Activated naive CD4-positive, alpha-beta T cell treated with anti-CD3 and anti-CD28 coated beads, Interleukin-2, amount 50 U/mL, for 24 hours (primary cell): ENCODE data around the gene HGS.
"Not testable (repeated sequence)": the region's sequence is repeated elsewhere in the genome, so short reads cannot be mapped to it uniquely, and the experiment has no call there.

ENCODE experiments used
- H3K27ac Mint-ChIP-seq: one replicate; pipeline ENCODE4 v1.8.0; 2021; ENCODE audit warnings: mild to moderate bottlenecking, mixed read lengths
- H3K27me3 Mint-ChIP-seq: one replicate; pipeline ENCODE4 v1.8.0; 2021; ENCODE audit warnings: mixed read lengths
- H3K36me3 Mint-ChIP-seq: one replicate; pipeline ENCODE4 v1.8.0; 2021; ENCODE audit warnings: mixed read lengths
- H3K4me1 Mint-ChIP-seq: one replicate; pipeline ENCODE4 v1.8.0; 2021; ENCODE audit warnings: mixed read lengths
- H3K4me3 Mint-ChIP-seq: one replicate; pipeline ENCODE4 v1.8.0; 2021; ENCODE audit warnings: mild to moderate bottlenecking, mixed read lengths
- H3K9me3 Mint-ChIP-seq: one replicate; pipeline ENCODE4 v1.8.0; 2021; ENCODE audit warnings: mixed read lengths

HGS gene

GRCh38 chr17:81733507-81734404 is 49.9 kb downstream of the HGS start:
- H3K27ac Mint-ChIP-seq: no peak overlapping the region
- H3K4me3 Mint-ChIP-seq: no peak overlapping the region
- H3K36me3 Mint-ChIP-seq: no peaks in the 10 kb centered on the region
- no peaks in the 10 kb centered on the region for H3K9me3 Mint-ChIP-seq
- H3K27me3 Mint-ChIP-seq: peaks cover 11% of the 10 kb centered on the region
- H3K4me1 Mint-ChIP-seq: peaks cover 11% of the 10 kb centered on the region

DNA sequence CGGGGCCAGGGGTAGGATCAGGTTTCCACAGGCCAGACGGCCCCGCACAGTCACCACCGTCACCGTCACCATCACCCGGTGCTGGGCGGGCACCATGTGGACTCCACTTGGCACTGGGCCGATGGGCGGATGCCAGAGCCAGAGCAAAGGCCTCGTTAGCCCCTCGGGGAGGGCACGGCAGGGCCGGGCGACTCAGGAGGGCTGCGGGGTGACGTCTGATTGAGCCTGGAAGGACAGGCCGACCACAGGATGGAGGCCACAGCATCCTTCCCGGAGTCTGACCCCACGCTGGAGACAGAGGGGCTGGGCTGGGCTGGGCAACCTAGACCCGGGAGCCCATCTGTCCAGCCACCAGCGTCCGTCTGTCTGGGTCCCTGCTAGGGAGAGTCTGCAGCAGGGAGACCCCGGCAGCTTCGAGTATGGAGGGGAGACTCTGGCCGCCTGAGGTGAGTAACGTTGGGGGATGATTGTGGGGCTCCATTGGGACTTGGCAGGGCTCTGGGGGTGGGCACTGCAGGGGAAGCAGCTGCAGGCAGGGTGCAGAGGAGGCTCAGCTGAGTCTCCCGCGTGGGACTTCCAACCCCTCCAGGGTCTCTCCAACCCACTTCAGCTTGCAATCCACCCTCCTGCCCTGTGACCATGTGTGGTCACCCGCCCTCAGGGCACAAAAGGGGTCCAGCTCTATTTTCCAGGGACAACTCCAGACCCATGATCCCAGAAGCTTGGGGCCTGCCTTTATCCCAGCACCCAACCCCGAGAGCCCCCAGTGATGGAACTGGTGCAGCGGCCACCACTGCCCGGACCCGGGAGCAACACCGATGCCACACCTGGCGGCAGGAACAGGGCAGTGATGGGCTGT is 50.8 kb downstream of the HGS start:
- Mint-ChIP-seq H3K27me3 (peaks cover 11% of the 10 kb centered on the region), H3K4me3 (no peak overlapping the region), H3K9me3 (no peaks in the 10 kb centered on the region), H3K36me3 (no peaks in the 10 kb centered on the region), H3K4me1 (peaks cover 11% of the 10 kb centered on the region), H3K27ac (no peak overlapping the region)

DNA sequence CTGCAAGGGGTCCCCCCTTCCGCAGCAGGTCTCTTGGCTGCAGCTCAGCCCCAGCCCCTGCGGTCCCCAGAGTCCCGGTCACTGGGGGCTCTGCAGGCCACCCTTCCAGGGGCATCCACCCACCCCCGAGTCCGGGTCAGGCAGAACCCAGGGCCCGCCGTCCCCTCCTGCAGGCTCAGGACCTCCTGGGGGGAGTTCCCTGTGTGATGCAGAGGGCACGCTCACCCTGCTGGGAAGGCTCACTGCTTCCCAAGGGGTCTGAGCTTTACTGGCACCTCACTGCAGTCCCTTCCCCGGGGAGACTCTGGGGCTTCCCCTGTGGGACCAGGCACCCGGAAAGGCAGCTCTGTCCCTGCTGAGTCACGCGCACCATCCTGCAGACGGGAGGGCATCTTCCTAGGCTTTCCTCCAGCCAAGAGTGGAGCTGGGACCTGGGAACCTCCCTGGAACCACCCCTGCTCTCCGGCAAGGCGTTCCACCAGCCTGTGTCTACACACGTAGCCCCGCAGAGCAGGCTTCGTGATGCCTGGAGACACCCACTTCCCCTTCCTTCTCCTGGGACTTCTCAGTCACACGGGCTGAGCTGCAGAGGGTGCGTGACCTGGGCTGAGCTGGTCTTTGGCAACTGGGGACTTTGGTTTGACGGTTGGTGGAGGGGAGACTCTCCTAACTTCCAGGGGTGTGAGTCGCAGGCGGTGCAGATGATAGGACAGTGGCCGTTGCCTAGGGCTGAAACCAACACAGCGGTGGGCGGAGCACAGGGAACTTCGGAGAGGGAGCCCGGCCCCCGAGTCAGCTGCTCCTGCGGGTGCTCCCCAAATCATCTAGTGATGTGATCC is 51.7 kb downstream of the HGS start:
- peak overlapping the region; percentile 27 for H3K4me3 Mint-ChIP-seq
- no peak overlapping the region for H3K27ac Mint-ChIP-seq
- no peaks in the 10 kb centered on the region for H3K36me3 Mint-ChIP-seq
- peaks cover 11% of the 10 kb centered on the region for H3K4me1 Mint-ChIP-seq
- no peaks in the 10 kb centered on the region for H3K9me3 Mint-ChIP-seq
- H3K27me3 Mint-ChIP-seq: peaks cover 9% of the 10 kb centered on the region

GRCh38 chr17:81737947-81738800 is 54.4 kb downstream of the HGS start:
- no peaks in the 10 kb centered on the region for H3K9me3 Mint-ChIP-seq
- no peaks in the 10 kb centered on the region for H3K36me3 Mint-ChIP-seq
- peaks cover 9% of the 10 kb centered on the region for H3K27me3 Mint-ChIP-seq
- H3K4me3 Mint-ChIP-seq: no peak overlapping the region
- H3K4me1 Mint-ChIP-seq: peaks cover 11% of the 10 kb centered on the region
- no peak overlapping the region for H3K27ac Mint-ChIP-seq

GRCh38 chr17:81738801-81739393 is 55.1 kb downstream of the HGS start:
- Mint-ChIP-seq H3K9me3 (no peaks in the 10 kb centered on the region), H3K36me3 (no peaks in the 10 kb centered on the region), H3K4me3 (no peak overlapping the region), H3K27me3 (peaks cover 4% of the 10 kb centered on the region), H3K4me1 (peaks cover 6% of the 10 kb centered on the region), H3K27ac (no peak overlapping the region)

DNA sequence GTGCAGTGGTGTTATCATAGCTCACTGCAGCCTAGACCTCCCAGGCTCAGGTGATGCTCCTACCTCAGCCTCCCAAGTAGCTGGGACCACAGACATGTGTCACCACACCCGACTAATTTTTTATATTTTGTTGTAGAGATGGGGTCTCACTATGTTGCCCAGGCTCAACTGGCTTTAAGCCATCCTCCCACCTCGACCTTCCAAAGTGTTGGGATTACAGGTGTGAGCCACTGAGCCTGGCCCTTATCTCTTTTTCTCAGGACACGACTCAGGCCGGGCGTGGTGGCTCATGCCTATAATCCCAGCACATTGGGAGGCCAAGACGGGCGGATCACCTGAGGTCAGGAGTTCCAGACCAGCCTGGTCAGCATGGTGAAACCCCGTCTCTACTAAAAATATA is 55.8 kb downstream of the HGS start:
- H3K27ac Mint-ChIP-seq, H3K4me1 Mint-ChIP-seq, H3K27me3 Mint-ChIP-seq, H3K36me3 Mint-ChIP-seq, H3K9me3 Mint-ChIP-seq, H3K4me3 Mint-ChIP-seq: not testable (repeated sequence)

- Mint-ChIP-seq H3K4me3 (no peak overlapping the region), H3K4me1 (peaks cover 5% of the 10 kb centered on the region), H3K27ac (no peak overlapping the region), H3K27me3 (peaks cover 4% of the 10 kb centered on the region), H3K9me3 (no peaks in the 10 kb centered on the region), H3K36me3 (no peaks in the 10 kb centered on the region)
These were observed 56.7 kb downstream of the HGS start for GRCh38 chr17:81740395-81740961.

DNA sequence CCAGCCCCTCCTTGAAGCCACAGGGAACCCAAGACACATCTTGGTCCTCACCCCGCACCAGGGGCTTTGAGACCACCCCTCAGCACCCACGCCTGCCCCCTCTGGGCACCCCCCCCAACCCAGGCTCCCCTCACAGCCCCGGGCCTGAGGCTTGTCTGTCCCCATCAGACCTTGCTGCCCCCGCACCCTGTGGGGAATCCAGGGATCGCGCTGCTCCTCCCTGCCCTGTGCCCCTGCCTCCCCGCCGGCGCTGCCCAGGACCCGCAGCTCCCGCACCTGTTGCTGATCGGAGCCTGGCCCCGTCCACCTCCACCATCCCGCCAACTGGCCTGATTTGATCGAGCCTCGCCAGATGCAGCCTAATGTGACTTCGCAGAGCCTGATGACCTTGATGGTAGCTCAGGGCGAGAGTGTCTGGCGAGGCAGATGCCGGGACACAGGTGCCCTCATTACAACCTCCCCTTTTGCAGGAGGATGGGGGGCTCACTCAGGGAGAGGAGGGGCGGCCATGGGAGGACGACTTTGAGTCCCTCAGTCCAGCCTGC is 57.3 kb downstream of the HGS start:
- Mint-ChIP-seq H3K27me3 (peaks cover 4% of the 10 kb centered on the region), H3K36me3 (no peaks in the 10 kb centered on the region), H3K9me3 (no peaks in the 10 kb centered on the region), H3K4me1 (no peaks in the 10 kb centered on the region), H3K27ac (no peak overlapping the region), H3K4me3 (no peak overlapping the region)

GRCh38 chr17:81741594-81742452 is 58.0 kb downstream of the HGS start:
- Mint-ChIP-seq H3K4me1 (no peaks in the 10 kb centered on the region), H3K27me3 (peaks cover 4% of the 10 kb centered on the region), H3K27ac (peak overlapping the region; percentile 59), H3K4me3 (no peak overlapping the region), H3K9me3 (no peaks in the 10 kb centered on the region), H3K36me3 (no peaks in the 10 kb centered on the region)
